NOMO-1 treated with DMSO at 0.1 percent for 48 hours (cell line): ENCODE data around the gene SLC6A12.
"Not testable (repeated sequence)": the region's sequence is repeated elsewhere in the genome, so short reads cannot be mapped to it uniquely, and the experiment has no call there.

ENCODE experiments used
- DNase-seq: peaks from one replicate; lab custom pipeline; 2025; ENCODE audit not compliant: unreplicated experiment; lab: John Stamatoyannopoulos, UW

The SLC6A12 gene

DNA sequence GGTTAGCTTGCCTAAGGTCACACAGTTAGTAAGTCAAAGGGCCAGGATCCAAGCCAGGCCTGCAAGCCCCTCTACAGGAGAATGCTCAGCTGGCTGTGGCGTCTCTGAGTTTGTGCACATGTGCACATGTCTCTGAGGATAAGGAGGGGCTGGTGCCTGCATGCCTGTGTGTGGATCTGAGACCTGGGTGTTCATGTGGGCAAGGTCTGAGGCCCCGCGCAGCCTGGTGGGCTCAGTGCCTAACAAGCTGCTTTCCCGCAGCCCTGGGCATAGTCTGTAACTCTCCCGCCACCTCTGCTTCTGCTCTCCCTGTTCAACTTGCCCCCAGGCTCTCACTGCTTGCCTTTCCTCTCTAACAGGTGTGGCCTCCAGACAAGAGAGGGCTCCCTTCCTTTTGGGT lies 4.3 kb upstream of the SLC6A12 start:
- no peak for DNase-seq

DNA sequence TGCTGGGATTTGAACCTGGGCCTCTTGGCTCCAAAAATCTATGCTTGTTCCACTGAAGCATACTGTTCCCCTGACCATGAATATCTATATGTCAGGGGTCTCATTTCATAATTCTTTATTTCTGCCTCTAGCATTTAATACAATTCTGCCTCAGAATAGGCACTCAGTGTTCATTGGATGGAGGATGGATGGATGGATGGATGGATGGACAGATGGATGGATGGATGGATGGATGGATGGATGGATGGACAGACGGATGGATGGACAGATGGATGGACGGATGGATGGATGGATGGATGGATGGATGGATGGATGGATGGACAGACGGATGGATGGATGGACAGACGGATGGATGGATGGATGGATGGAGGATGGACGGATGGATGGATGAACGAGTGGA lies 3.1 kb upstream of the SLC6A12 start:
- not testable (repeated sequence) for DNase-seq

DNA sequence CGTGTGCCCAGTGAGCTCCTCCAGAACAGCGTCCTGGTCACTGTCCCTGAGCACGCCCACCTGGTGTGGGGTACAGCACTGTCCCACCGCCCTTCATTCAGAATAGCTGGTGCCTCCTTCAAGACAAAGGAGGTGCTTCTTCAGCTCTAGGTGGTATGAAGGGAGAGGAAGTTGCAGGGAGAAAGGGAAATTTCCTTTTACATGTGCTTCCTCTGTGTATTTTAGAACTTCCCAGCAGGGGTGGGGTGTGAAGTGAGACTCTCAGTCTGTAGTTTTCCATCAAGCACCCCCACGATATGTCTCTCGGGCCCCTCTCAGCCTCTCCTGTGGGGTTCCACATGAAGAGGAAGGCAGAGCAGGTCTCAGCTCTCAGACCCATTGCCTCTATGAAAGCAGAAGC lies 1.2 kb upstream of the SLC6A12 start:
- no peak for DNase-seq

DNA sequence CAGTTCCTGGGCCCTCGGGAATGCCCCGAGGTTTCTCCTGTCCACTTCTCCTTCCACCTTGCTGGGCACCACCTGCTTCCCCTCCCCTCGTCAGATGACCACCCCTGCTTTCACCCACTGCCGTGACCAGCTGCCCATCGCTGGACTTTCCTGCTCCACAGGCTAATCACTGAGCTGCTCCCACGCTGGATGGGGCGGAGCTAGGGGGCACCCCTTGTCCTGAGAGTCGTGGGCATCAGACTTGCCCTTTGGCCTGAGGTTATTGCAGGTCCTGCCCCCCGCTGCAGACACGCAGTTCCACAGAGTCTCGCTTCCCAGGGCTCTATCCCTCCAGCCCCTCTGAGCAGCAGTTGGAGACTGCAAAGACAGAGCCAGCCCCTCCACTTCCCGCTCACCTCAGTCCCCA lies 427 bp downstream of the SLC6A12 start:
- DNase-seq = no peak

DNA sequence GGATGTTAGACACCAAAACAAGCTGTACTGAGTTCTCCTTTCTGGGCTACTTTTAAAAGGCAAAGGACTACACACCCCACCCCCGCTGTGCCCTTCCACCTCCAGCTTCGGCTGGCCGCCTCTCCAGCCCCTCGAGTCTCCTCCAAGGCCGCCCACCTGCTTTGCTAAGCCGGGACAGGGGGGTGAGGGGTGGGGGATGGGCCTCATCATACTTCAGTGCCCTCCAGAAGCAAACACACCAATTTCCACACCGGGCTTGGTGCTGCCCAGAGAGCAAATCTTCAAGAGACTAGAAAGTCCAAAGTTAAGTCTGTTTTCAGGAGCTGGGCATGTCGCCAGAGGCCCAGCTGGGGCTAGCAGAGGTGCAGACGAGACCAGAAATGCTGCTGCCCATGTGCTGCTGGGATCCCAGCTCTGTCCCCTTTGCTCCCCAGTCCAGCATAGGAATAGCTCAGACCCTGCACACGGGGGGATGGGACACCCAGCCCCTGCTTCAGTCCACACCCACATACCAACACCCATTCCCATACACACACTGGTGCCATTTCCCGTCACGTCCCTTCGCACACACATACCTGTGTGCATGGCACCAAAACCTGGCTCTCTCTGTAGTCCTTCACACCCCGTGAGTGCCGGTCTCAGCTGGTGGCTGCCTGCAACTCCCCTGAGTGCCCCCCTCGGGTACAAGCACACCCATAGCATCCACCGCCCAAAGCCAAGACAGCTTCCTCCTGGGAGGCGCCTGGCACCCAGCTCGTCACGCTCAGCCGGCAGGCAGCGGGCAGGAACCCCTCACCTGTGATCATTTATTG lies 1.0 kb downstream of the SLC6A12 start:
- no peak for DNase-seq

DNA sequence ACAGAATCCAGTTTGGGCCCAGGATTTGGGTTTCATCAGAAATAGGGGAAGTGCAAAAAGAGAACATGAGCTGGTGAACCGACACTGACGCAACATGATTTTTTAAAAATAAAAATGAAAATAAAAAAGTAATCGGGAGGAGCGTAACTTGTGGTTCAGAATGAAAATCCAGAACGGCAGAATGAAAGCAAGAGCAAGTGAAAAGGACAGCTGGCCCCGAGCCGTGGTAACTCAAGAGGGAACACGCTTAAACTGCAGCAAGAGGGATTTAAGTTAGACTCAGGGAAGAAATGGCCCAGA lies 1.6 kb downstream of the SLC6A12 start:
- DNase-seq = peak; percentile 70

DNA sequence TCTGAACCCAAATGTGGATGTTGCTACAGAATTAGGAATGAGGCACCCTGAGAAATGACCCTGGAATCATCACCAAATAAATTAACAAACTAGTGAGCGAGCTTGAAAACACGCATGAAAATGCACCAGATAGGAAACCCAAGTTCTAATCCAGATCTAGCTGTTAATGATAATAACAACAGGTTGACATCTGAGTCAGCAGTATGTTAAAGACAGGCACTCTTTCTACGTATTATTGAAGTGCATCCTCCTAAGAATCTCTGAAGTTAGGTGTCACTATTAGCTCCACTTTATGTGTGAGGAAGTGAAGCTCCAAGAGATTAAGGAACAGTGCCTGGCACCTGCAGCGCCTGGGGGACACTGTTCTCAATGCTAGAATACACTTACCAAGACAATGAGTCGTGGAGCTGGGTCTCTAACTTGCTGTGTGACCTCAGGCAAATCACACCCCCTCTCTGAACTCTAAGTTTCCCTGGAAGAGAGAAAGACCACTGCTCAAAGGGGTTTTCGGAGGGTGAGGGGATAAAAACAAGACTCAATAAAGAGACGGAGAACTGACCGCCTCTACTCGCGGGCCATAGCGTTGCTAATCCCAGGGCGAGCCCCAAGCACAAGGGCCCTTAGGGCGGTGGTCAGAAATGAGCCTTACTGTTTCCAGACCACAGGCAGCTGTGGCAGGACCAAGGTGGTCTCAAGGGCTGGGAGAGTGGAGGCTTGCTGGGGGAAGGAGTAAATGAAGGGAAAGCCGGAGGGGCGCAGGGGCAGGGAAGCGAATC lies 2.1 kb downstream of the SLC6A12 start:
- DNase-seq = peak; percentile 45

DNA sequence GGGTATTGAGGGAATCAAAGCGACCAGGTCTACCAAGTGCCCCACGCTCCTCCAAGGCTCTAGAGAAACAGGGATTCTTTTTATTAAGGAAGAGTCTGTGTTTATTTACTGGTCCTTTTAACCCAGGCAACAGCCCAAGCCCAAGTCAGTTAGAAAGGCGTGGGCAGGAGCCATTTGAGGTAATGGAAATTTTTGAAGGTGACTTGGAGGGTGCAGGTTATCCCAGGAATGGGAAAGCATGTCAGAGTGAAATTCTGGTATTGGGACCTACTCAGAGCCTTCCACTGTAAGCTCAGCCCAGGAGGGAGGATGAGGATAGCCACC lies 2.9 kb downstream of the SLC6A12 start:
- DNase-seq = no peak

DNA sequence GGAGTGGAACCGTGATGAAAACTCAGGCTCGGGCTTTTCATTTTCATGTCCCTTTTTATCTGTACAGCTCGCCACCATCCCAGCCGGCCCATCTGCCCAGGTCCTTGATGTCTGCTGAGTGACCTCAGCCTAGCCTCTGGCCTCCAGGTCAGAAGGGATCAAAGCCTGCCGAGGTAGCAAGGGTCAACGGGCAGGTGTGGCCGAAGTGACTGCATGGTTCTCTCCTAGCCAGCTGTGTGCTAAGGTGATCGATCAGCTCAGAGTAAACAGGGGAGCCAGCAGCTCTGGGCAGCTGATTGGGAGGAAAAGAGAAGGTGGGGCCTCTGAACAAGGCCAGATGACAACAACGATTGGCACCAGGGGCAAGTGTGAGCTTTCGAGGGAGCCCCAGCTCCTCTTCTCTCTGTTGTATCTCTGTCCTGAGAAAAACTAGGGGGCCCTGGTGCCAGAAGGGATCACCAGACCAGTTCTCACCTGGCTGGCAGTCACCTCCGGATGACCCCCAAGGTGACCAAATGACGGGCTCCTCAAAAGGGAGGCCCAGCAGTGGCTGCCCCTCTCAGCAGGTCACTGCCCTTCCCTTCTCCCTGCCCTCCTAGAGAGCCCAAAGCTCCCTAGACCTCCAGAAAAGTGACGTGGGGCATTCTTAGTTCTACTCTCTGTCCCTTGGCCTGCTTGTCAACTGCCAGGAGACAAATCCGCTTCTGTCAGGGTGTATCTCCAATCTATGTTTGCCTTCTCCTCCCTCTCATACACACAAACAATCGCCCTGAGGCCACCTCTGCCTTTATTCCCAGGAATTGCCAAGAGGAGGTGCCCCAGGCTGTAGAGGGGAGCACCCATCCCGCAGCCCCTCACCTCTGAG lies 3.4 kb downstream of the SLC6A12 start:
- no peak for DNase-seq

DNA sequence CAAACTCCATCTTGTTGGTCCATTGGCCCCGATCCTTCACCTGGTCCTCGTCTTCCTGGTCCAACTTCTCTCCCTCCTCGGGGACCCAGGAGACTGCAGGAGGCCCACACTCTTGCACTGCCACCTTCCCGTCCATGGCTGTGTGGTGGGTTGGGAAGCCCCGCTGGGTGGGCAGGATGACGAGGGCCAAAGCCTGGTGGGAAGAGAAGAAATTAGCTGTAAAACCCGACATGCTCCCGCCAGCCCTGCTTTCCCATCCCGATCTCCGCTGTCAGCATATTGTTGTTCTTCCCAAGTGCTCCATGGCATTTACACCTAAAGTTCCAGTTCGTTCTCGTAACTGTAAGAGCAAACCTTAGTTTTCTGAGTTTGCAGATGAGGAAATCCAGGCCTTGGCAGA lies 4.1 kb downstream of the SLC6A12 start:
- DNase-seq = no peak

DNA sequence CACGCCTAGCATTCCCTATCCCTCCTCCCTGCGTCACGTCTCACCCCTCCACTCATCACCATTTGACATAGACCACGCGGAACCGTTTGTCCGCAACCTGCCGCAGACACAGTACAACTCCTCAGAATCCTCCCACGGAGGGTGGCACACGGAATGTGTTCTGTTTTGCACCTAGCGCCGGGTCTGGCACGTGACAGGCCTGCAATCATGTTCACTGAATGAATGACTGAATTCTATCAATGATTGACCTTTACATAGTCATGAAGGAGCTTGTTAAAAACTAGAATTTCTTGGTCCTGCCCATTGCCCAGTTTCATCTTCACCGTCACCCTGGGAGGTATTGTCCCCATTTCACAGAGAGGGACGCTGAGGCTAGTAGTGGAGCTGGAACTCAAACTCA lies 4.7 kb downstream of the SLC6A12 start:
- DNase-seq = no peak

DNA sequence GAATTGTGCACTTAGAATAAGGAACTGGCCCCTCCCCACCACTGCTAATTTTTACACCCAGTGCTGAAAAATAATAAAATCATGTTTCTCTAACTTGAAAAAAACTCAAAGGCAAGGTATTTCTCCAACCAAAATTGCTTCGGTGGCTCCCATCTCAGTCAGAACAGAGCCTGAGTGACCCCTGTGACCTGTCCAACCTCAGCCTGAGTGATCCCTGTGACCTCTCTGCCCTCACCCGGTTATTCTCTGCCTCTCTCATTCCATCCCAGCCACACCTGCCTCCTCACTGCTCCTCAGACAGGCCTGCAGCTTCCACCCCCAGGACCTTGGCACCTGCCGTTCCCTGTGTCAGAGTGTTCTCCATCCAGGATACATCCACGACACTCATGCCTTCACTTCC lies 5.1 kb downstream of the SLC6A12 start:
- no peak for DNase-seq

DNA sequence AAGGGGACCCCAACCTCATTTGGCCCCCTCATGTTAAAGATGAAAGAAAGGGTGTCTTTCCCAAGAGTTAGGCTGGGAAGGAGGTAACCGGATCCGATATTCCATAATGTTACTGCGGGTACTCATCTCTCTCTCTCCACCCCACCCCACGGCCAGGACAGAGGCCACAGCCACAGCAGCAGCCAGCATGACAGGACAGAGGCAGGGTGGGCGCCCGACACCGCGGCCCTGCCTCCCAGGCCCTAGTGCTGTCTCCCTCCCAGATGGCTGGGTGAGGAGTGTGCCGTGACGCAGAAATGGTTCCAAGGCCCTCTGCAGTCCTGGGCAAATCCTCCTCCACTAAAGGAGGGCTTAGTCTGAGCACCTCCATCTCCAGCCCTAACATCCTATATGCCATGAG lies 6.2 kb downstream of the SLC6A12 start:
- no peak for DNase-seq

DNA sequence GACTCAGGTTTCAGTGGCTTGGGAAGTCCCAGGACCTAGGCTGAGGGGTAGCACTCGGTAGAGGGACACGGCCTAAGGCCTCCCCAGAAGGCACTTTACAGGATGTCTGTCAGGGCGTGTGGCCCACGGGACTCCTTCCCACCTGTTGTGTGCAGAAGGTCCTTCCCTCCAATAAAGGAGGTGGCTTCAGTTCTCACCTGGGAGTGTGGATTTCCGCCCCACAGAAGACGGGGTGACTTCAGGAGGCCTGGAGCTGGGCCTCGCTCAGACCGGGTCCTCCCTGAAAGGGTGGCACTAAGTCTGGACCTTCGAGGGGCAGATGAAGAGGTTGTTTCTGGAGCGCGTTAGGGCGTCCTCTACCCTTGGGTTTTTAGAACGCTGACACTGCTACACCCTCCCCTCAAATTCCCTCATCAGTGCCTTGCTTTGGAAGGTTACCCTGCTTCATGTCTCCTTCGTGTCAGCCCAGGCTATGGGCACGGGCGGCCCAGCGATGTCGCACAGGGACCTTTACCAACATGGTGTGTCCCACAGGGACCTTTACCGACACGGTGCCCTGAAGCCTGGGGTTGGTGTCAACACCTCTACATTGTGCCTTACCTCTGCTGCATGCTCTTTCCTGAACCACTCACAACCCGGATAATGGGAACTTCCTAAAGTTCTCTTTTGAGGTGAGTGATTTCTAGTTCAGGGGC lies 7.1 kb downstream of the SLC6A12 start:
- no peak for DNase-seq

DNA sequence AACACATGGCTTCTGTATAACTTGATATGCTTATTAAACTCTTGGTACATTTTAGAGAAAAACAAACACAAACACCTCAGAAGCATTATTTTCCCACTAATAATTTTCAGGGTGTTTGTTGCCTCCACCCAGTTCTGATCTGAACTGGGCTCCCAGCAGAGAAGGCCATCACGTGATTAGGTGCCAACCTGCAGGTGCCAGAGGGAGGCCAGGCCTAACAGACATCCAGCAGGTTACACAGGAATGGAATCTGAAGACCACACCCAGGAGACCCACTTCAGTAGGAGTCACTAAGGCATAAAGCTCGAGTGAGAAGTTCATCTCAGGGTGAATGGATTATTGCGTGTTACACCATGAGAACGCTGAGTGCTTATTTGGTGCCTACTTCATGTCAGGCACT lies 8.9 kb downstream of the SLC6A12 start:
- no peak for DNase-seq

DNA sequence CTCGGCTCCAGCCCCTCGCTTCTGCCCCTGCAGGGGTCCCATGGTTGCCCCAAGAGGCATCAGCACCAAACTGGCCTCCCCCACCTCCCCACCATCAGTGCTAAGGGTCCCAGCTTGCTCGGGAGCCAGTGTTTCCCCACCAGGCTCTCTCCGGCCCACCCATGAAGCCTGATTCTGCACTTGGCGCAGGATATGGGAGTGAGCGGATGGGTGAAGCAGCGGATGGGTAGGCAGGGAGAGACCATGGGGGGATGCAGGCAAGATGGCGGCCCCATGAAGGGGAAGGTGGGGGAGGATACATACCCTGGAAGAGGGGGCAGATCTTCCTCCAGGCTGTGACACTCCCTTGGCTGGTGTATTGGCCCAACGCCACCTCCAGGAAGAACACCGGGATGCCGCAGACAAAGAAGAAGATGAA lies 9.7 kb downstream of the SLC6A12 start:
- DNase-seq = no peak

DNA sequence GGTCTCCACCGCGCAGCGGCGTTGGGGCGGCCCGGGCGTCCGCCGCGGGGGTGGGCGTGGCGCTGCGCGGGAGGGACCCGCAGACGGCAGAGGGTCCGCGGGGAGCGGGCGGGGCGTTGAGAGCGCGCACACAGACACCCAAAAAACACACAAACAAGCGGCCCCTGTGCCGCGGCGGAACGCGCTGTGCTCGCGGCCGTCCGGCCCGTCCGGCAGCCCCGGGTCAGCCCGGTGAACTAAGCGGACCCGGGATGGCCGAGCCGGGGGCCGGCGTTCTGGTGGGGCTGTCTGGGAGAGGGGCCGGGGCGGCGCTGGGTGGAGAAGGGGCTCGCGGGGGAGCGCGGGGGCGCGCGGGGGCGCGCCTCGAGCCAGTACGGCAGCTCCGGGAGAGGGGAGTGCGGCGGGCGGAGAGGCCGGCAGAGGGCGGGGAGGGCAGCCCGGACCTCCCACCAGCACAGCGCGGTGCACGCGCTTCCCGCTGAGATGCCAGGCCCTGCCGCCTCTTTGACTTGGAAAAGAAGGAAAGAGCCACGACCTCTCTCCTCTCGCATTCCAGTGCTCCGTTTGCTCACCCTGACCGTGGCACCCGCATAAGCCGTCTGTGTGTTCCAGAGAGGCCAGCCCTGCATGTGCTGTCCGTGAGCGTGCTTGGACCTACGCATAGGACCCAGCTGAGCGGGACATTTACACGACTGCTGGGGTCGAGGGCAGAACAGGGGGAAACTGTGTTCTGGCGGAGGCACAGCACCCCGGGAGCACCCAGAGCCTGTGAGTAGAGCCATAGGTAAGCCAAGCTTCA lies 10.3 kb downstream of the SLC6A12 start:
- no peak for DNase-seq

DNA sequence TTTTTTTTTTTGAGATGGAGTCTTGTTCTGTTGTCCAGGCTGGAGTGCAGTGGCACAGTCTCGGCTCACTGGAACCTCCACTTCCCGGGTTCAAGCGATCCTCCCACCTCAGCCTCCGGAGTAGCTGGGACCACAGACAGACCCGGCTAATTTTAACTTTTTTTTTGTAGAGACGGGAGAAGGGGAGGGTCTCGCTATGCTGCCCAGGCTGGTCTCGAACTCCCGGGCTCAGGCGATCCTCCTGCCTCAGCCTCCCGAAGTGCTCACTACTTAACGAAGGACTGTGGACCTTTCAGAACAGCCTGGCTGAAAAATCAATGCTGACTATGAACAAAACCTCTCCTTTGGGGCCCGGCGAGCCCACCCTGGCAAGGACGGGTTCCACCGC lies 10.9 kb downstream of the SLC6A12 start:
- DNase-seq = no peak

DNA sequence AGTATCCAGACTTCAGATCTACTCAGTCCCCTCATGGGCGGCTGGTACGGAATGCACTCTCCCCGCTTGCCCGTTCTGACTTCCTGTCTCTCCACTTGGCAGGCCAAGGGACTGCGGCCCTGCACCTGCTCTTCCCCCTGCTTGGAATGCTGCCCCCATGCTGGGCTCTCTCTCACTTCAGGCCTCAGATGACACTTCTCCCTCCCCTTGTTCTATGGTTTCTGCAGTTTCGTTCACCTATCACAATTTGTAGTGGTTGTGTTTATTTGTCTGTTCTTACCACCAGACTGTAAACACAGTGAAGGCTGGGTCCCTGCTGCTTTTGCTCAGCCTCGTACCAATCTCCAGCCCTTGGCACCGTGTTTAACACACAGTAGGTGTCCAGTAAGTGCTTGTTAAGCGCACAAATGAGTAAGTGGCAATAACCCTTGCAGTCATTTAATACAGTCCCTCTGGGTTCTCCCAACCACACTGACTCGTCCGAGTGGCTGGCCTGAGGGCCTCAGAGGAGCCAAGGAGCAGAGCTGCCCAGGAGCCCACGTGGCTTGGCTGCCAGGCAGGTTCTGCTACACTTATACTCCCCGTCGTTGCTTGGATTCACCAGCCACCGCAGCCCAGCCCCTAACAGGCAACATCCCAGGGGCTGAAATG lies 11.8 kb downstream of the SLC6A12 start:
- no peak for DNase-seq

DNA sequence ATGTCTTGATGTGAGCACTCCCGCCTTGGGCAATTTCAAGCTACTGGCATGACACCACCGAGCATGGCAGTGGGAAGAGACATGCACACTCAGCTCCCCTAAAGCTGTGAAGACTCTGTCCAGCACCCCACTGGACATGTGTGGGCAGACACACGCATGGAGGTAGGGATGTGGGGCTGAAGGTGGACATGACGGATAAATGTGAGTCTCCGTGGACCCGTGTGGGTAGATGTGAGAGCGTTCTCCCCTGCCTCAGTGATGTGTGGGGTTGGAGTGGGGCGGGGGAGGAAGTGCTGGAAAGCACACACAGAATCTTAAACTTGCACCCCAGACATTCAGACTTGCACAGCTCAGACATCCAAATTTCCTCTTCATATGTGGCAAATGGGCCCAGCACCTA lies 12.6 kb downstream of the SLC6A12 start:
- no peak for DNase-seq
